GM21786 (cell line): ENCODE data around the gene DHRS2.

ENCODE experiments used
- ATAC-seq: cut with Tn5 transposase; IDR thresholded peaks from one replicate; pipeline ENCODE4 v1.9.1; 2021; ENCODE audit not compliant: unreplicated experiment

The DHRS2 gene

DNA sequence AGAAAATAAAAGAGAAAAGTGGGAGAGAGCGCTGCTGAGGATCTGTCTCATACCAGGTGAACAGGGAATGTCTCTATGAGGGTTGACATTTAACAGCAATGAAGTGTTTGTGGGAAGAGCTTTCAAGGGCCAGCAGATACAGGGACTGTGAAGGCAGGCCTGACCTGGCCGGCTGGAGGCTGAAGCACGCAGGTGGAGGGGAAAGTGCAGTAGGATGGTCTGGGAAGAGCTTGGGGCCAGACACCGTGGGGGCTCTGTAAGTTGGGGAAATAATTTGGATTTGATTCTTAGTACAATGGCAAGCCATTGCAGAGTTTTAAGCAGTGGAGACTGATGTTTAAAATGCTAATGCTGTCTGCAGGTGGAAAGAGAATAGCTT is 23.8 kb upstream of the DHRS2 start:
- no peak for ATAC-seq

DNA sequence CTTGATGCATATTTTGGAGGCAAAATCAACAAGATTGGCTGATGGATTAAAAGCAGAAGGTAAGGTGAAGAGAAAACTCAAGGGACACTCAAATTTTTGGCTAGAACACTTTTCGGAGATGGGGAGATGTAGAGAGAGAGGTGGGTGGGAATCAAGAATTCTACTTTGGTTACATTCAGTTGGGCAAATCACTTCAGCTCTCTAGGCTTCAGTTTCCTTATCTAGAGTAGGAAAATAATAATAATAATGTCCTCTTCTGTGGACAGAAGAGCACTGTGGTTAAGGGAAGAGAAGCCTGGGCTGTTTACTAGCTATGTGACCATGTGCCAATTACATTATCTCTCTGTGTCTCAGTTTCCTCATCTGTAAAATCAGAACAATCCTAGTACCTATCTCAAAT is 23.4 kb upstream of the DHRS2 start:
- no peak for ATAC-seq

DNA sequence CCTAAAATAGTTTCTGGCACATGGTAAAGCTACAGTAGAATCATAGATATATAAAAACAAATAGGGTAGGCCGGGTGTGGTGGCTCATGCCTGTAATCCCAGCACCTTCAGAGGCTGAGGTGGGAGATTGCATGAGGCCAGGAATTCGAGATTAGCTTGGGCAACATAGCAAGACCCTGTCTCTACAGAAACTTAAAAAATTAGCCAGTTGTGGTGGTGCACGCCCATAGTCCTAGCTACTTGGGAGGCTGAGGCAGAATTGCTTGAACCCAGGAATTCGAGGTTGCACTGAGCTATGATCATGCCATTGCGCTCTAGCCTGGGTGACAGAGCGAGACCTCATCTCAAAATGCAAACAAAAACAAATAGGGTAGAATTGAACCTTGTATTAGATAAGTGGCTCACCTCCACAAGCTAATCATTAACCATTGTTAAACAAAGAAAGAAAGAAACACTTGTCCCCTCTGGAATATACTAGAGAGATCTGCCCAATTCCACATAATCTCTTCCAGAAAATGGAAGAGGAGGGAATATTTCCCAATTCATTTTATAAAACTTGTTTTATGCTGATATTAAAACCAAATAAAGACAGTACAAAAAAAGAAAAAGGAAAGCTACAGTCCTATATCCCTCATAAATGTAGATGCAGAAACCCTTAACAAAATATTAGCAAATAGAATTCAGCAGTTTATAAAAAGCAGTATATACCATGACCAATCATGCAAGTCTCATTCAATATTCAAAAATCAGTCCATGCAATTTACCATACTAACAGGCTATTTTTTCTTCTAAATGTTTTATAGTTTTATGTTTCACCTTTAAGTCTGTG is 22.7 kb upstream of the DHRS2 start:
- no peak for ATAC-seq

GRCh38 chr14:23614395-23614828 is 21.8 kb upstream of the DHRS2 start:
- no peak for ATAC-seq

- no peak for ATAC-seq
Measured at GRCh38 chr14:23615856-23616255, 20.3 kb upstream of the DHRS2 start.

GRCh38 chr14:23617539-23617938 is 18.6 kb upstream of the DHRS2 start:
- ATAC-seq, result no peak

DNA sequence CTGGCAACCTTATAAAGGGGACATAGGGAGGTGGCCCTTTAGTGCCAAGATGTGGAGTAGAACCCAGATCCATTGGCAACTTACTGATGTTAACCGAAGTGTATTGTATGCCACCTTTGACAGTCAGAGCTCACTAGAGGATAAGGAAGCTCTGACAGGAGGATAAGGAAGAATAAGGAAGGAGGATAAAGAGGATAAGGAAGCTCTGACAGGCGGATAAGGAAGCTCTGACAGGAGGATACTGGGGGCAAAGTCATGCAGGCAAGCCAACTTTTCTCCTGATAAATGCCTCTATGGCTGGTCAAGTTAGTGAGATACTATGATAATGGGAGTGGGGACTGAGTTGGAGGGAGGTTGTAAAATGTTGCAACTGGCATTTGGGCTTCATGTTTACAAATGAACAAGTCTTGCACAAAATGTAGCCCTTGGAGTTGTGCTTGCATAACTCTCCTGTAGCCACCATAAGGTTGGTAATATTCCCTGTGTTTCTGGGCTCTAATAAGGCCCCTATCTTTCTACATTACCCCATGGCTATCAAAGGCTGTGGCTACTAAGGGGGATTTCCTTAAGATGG is 17.7 kb upstream of the DHRS2 start:
- no peak for ATAC-seq

- no peak for ATAC-seq
Measured at GRCh38 chr14:23620177-23620702, 15.9 kb upstream of the DHRS2 start.

- ATAC-seq, result no peak
Measured at GRCh38 chr14:23621204-23621931, 14.8 kb upstream of the DHRS2 start.

- ATAC-seq, result no peak
Measured at GRCh38 chr14:23621932-23622730, 14.0 kb upstream of the DHRS2 start.

DNA sequence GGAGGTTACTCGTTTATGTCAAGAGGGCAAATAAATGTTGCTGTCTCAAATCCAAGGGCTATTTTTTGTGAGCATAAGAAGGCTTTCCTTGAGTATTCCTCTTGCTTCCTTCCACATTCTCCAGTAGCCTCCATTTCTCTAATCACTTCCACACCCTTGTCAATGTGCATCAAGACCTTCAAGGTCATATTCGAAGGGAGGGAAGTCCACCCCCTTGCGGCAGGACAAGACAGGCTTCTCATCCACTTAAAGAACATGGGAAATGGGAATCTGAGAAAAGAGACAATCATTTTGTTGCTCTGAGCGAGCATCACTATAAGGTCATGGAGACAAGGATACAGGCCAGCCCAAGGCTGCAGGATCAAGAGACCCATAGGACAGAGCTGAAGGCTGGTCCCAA is 13.2 kb upstream of the DHRS2 start:
- no peak for ATAC-seq

GRCh38 chr14:23623962-23624361 is 12.2 kb upstream of the DHRS2 start:
- ATAC-seq, result no peak

DNA sequence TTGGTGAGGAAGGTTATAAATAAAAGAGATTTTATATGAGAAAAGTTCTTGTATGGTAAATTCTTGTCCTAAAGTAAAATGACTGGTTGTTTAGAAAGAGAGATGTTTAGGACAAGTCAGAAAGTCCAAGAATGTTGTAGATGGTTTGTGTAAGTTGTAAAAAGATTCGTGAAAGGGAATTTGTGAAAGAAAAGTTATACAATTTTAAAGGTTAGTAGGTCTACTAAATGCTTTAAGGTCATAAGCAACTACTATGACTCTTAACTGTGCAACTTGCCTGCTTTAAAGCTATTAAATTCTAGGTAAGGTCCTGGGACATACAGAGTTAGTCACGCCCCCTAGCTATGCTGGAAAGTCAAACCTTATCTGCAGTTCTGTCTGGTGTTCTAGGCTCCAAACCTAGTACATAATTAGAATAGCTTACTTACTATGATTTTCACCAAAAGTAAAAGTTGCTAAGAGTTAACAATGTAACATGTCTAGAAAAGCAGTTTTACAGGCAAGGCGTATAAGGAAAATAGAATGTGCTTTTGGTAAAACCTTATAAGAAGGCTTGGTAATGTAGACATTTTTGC is 11.2 kb upstream of the DHRS2 start:
- ATAC-seq, result no peak

- no peak for ATAC-seq
Measured at GRCh38 chr14:23626946-23627345, 9.2 kb upstream of the DHRS2 start.

- no peak for ATAC-seq
Measured at GRCh38 chr14:23627961-23628360, 8.2 kb upstream of the DHRS2 start.

- no peak for ATAC-seq
Measured at GRCh38 chr14:23629204-23629603, 7.0 kb upstream of the DHRS2 start.

GRCh38 chr14:23629832-23630396 is 6.2 kb upstream of the DHRS2 start:
- ATAC-seq, result no peak

DNA sequence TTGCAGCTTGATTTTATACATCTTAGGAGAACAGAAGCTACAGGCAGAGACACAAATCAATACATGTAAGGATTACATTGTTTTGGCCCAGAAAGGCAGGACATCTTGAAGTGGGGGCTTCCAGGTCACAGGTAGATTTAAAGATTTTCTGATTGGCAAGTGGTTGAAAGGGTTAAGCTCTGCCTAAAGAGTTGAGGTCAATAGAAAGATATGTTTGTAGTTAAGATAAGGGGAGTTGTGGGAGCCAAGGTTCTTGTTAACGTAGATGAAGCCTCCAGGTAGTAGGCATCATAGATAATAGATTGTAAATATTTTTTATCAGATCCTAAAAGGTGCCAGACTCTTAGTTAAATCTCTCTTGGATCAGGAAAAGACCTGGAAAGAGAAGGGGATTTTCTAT is 5.5 kb upstream of the DHRS2 start:
- ATAC-seq, result no peak

DNA sequence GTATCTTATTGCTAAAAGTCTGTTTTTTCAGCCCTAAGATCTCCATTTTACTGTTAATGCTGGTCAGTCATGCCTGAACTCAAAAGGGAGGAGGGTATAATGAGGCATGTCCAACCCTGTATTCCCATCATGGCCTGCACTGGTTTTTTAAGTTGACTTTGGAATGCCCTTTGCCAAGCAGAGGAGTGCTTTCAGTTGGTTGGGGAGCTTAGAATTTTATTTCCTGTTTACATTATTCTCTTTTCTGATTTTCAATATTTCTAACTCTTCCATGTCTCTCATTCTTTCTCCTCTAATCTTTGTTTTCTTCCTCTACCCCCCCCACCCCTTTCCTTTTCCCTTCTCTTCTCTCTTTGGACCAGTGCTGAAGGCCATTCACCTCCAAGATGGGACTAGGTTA is 4.9 kb upstream of the DHRS2 start:
- no peak for ATAC-seq

GRCh38 chr14:23631702-23632460 is 4.3 kb upstream of the DHRS2 start:
- ATAC-seq, result peak; percentile 76
